ENCODE data around the gene IL11RA.

IL11RA gene

DNA sequence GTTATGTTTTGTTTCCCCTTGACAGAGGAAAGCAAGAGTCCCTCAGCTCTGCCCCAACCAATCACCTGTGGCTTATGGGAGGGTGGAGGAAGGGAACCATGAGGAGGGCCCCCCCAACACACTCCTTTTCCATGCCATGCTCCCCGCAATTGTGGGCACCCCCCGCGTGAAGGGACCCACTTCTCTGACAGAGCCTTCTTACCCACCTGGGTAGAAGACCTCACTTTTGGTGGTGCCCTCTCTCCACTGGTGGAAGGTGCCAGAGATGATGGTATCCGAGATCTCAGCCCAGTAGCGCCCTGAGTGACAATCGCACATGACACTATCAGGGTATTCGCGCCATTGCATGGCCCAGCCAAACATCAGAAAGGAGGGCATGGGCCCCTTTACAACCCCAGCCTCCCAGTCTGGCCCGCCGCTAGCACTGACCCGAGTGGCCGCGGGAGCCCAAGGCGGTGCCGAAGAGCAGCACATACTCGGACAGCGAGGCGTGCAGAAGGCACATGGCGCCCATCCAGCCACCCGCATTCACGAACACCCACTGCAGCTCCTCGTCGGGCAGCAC lies 15.1 kb upstream of the IL11RA start:
- TF ChIP-seq GATA2 (IDR thresholded peaks at IDR 0.05; ENCODE audit: low read depth, low read length) (no peak), GATA3 (IDR thresholded peaks at IDR 0.05; ENCODE audit: low read depth, low read length) (no peak)

DNA sequence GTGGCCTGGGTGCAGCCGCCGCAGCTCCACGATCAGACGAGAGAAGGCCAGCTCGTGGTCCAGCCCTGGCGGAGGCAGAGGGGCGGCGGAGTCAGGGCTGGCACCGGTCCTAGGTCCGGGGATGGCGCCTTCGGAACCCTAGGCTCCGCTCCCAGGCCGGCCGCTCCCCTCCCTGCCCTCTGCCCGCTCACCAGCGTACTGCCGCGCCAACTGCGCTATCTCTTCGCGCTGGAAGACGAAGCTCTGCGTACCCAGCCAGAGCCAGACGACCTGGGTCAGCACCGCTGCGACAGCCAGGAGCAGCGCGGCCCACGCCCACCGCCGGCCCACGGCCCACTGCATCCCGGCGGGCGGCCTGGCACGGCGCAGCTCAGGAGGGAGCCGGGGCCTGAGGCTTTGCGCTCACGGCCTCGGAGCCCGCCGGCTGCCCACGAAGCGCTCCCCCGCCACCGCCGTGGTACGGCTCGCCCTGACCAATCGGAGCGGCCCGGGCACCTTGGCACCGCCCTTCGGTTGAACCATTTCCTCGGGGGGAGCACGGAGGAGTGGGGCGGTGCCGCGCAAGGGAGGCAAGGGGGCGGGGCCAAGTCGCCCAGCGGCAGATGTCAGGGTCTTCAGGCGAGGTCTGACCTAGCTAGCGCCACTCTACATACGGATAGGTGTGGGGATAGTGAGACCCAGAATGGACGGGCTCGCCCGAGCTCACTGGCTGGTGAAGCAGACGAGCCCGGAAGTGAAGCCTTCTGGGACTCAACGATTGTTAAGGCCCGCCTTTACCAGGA lies 14.4 kb upstream of the IL11RA start, which contains the start of gene SIGMAR1:
Gene SIGMAR1, minus strand, starts transcription at position 432 of the 782 bp plus-strand sequence. Its CDS starts 90 bp downstream, at position 342.
- TF ChIP-seq GATA3 (IDR thresholded peaks at IDR 0.05; ENCODE audit: low read depth, low read length) (no peak), GATA2 (IDR thresholded peaks at IDR 0.05; ENCODE audit: low read depth, low read length) (no peak)

DNA sequence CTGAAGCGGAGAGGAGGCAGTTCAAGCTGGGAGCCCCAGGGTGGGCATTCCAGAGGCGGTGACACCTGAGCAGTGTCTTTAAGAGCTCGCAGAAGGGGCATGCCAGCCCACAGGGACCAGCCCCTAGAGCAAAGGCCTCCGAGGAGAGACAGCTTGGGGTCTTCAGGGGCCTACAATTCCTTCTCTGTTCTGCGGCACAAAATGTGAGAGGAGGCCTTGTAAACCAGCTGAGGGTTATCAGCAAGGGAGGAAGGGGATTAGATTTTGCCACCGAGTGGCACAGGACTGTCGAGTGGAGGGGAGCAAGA lies 13.9 kb upstream of the IL11RA start:
- TF ChIP-seq GATA2 (IDR thresholded peaks at IDR 0.05; ENCODE audit: low read depth, low read length) (no peak), GATA3 (IDR thresholded peaks at IDR 0.05; ENCODE audit: low read depth, low read length) (no peak)

DNA sequence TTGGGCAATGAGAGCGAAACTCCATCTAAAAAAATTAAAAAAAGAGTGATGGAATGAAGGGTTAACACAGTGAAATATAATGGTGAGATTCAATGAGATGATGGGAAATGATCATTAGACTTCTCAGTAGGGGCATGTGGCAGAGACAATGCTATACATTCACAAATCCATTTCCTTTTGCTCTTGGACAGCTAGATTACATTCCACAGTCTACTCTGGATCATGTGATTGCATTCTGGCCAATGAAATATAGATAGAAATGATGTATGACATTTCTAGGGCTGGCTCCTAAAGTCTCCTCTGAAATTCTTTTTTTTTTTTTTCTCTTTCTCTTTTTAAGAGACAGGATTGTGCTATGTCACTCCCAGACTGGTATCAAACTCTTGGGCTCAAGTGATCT lies 9.3 kb upstream of the IL11RA start:
- no peak for TF ChIP-seq GATA2 (IDR thresholded peaks at IDR 0.05; ENCODE audit: low read depth, low read length)
- TF ChIP-seq GATA3 (IDR thresholded peaks at IDR 0.05; ENCODE audit: low read depth, low read length) = no peak

DNA sequence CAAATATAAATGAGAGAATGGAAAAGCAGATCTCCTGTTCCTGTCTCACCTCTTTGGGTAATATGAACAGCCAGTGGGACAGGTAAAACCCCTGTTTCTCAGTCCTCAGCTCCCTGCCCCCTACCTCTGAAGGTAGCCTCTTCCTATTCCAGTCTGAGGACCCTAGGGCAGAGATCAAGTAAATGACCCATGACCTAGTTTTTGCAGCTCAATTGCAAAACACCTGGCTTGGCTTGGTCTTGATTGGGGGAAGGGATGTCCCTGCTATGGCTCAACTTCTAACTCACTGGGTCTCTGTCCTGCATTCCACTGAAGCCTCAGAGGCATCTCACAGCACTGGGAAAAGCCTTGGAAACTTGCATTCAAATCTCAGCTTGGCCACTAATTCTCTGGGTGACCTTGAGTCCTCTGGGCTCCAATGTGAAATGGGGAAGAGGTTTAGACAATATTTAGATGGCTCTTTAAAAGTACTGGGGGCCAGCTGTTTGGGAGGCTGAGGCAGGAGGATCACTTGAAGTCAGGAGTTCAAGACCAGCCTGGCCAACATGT lies 7.1 kb upstream of the IL11RA start:
- TF ChIP-seq GATA3 (IDR thresholded peaks at IDR 0.05; ENCODE audit: low read depth, low read length) = no peak
- TF ChIP-seq GATA2 (IDR thresholded peaks at IDR 0.05; ENCODE audit: low read depth, low read length) = no peak

DNA sequence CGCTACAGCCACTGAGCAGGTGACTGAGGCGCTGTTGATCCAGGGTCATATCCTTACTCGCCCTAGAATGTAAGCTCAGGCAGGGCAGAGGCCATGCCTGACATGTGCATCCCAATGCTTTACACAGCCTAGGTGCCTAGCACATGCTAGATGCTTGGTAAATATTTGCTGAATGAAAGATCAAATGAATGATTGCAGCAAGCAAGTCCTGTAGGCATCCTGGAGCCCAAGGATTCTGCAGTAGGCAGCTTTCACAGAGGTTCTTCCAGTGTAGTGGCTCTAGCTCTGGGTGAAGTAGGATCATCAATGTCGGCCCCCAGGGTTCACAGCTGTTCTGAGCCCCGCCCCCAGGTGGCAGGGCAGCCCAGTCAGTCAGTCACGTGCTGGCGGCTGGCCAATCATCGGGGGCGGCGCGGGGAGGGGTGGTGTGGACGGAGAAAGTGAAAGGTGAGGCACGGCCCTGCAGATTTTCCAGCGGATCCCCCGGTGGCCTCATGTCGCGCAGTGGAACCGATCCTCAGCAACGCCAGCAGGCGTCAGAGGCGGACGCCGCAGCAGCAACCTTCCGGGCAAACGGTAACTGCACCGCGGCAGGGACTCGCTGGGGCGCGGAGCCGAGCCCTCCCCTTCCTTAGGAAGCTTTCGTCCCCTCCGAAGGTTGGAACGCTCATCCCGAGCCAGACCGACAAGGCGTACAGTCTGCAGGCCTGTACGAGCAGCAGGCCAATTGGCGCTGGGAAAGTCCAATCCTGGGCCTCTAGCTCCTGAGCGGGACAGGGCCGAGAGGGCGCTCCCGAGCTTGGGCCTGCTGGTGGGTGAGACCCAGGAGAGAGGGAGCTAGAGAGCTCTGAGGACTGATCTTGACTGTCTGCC lies 5.5 kb upstream of the IL11RA start, which contains the start of gene GALT:
Gene GALT, plus strand, starts transcription at position 465 of the 873 bp plus-strand sequence. Its CDS starts 30 bp downstream, at position 495.
- TF ChIP-seq GATA3 (IDR thresholded peaks at IDR 0.05; ENCODE audit: low read depth, low read length) = no peak
- TF ChIP-seq GATA2 (IDR thresholded peaks at IDR 0.05; ENCODE audit: low read depth, low read length) = no peak; the same call in 1 of the 2 replicates

DNA sequence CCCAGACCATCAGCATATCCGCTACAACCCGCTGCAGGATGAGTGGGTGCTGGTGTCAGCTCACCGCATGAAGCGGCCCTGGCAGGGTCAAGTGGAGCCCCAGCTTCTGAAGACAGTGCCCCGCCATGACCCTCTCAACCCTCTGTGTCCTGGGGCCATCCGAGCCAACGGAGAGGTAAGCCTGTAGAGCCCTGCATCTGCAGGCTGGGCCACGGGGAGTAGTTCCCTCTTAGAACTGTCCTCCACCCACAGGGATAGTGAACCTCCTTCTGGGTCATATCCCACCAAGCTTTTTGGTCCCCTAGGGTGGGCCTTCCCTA lies 4.9 kb upstream of the IL11RA start:
- TF ChIP-seq GATA3 (IDR thresholded peaks at IDR 0.05; ENCODE audit: low read depth, low read length) (no peak), GATA2 (IDR thresholded peaks at IDR 0.05; ENCODE audit: low read depth, low read length) (no peak)

DNA sequence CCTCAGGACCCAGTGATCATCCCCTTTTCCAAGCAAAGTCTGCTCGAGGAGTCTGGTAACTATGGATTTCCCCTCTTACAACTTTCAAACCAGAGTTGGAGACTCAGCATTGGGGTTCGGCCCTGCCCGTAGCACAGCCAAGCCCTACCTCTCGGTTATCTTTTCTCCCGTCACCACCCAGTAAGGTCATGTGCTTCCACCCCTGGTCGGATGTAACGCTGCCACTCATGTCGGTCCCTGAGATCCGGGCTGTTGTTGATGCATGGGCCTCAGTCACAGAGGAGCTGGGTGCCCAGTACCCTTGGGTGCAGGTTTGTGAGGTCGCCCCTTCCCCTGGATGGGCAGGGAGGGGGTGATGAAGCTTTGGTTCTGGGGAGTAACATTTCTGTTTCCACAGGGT lies 4.3 kb upstream of the IL11RA start:
- TF ChIP-seq GATA3 (IDR thresholded peaks at IDR 0.05; ENCODE audit: low read depth, low read length) (no peak), GATA2 (IDR thresholded peaks at IDR 0.05; ENCODE audit: low read depth, low read length) (no peak)

DNA sequence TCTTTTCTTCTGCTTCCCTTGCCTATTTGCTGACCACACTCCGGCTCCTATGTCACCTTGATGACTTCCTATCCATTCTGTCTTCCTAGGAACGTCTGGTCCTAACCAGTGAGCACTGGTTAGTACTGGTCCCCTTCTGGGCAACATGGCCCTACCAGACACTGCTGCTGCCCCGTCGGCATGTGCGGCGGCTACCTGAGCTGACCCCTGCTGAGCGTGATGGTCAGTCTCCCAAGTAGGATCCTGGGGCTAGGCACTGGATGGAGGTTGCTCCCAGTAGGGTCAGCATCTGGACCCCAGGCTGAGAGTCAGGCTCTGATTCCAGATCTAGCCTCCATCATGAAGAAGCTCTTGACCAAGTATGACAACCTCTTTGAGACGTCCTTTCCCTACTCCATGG lies 3.3 kb upstream of the IL11RA start:
- TF ChIP-seq GATA2 (IDR thresholded peaks at IDR 0.05; ENCODE audit: low read depth, low read length) = no peak

DNA sequence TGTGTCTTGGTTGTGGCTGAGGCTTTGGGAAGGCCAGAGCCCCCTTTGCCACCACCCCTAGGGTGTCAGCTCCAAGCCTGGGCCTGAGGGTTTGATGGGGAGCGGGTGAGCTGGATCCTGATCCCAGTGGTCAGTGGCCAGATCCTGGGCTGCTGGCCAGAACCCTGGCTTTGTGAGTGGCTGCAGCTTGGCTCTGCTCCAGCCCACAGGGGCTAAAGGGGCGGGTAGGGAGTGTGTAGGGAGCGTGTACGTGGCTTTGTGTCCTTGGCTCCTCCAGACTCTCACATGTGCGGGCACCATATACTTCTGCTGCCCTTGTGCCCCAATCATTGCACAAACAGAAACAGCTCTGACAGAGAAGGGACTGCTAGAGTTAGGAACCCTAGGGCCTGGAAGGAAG lies 1.2 kb upstream of the IL11RA start:
- no peak for TF ChIP-seq GATA2 (IDR thresholded peaks at IDR 0.05; ENCODE audit: low read depth, low read length)
- TF ChIP-seq GATA3 (IDR thresholded peaks at IDR 0.05; ENCODE audit: low read depth, low read length) = no peak

DNA sequence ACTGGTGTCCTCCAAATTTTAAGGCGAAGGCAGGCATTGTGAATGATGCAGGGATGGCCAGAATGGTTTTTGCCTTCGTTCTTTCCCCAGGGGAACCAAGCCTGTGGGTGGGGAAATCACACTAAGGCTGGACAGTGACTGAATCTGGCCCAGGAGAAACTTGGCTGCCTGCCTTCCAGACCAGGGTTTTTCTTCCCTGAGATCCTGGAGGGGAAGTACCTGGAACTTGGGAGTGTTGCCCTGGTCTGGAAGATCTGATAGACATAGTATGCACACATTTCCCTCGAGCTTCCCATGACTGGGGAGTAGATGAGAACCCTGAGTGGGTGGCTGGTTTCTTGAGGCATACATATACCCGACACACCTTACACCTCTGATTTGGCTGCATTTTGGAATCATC lies 664 bp upstream of the IL11RA start:
- no peak for TF ChIP-seq GATA3 (IDR thresholded peaks at IDR 0.05; ENCODE audit: low read depth, low read length)
- no peak for TF ChIP-seq GATA2 (IDR thresholded peaks at IDR 0.05; ENCODE audit: low read depth, low read length)

DNA sequence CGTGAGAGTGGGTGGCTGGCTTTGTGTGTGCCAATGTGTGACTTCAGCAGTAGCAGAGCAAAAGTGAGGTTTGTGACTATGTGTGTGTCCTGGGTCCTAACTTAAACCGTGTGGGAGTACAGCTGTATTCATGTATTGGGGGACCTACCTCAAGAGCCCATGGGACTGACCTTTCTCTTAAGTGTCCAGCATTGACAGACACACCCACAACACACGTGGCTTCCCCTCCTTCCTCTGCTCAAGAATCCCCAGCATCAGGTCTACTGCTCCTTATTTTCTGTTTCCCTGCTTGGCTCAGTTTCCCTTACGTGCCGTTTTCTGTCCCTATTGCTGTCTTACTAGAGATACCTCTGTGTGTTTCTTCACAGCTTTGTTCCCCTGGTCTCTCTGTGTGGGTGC lies 616 bp downstream of the IL11RA start:
- no peak for TF ChIP-seq GATA2 (IDR thresholded peaks at IDR 0.05; ENCODE audit: low read depth, low read length)
- no peak for TF ChIP-seq GATA3 (IDR thresholded peaks at IDR 0.05; ENCODE audit: low read depth, low read length)

DNA sequence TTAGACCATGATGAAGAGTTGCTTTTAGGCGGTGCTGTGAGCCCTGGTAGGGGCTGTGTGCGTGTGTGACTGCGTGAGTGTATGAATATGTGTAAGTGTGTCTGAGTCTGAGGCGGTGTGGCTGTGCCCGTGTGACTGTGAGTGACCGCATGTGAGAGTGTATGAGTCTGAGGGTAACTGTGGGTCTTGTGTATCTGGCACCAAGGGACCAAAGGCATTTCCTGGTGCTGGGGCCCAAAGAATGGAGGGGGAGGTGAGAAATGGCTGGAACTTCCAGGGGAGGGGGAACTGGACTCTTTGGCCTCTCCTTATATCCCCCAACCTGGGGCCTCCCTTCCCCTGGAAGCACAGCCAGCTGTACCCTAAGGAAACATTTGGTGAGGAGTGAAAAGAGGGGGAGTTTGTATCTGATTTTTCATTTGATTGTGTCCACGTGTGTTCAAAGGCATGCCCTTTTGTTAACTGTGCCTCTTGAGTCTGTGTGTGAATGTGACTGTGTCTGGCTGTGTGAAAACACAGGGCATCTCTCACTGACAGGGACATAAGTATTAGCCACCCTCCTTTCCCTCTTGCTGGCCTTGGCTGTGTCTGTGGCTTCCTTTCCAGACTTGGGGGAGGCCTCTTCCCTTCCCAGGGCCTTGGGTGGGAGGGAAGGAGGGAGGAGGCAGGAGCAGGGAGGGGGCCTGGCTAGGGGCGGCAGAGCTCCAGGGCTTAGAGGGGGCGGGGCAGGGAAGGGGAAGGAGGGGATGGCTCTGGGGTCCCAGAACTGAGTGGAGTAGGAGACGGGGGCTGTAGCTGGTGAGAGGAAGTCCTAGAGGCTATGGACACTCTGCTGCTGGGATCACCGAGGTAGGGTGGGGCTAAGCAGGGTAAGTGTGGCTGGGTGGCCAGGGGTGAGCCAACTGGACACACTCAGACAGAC lies 1.4 kb downstream of the IL11RA start:
- TF ChIP-seq GATA2 (IDR thresholded peaks at IDR 0.05; ENCODE audit: low read depth, low read length) (no peak), GATA3 (IDR thresholded peaks at IDR 0.05; ENCODE audit: low read depth, low read length) (no peak)
